HEK293T (cell line): ENCODE data around the gene OGFOD2.

Experiments used
- BHLHE40 ChIP-seq: fragments of 450-650 bp; IDR thresholded peaks from 2 replicates; pipeline ENCODE4 v1.6.1; 2016; ENCODE audit warnings: mild to moderate bottlenecking, moderate library complexity, borderline replicate concordance
- FOXA1 ChIP-seq: fragments of 450-650 bp; IDR thresholded peaks from 2 replicates; pipeline ENCODE4 v1.6.1; 2016; ENCODE audit warnings: mild to moderate bottlenecking
- FOXM1 ChIP-seq: fragments of 450-650 bp; IDR thresholded peaks from 2 replicates; pipeline ENCODE4 v1.6.1; 2017; ENCODE audit warnings: mild to moderate bottlenecking, borderline replicate concordance
- HDGF ChIP-seq: fragments of 450-650 bp; IDR thresholded peaks from 2 replicates; pipeline ENCODE4 v1.6.1; 2017; ENCODE audit warnings: antibody characterized with exemption, borderline replicate concordance
- L3MBTL2 ChIP-seq: fragments of 450-650 bp; conservative IDR thresholded peaks from 2 replicates; pipeline ENCODE4 v1.6.1; 2016; ENCODE audit warnings: mild to moderate bottlenecking
- SUZ12 ChIP-seq: fragments of 450-650 bp; IDR thresholded peaks from 2 replicates; pipeline ENCODE4 v1.6.1; 2016; ENCODE audit warnings: mild to moderate bottlenecking

- no peak for TF ChIP-seq FOXA1
- no peak for TF ChIP-seq HDGF
- no peak for TF ChIP-seq L3MBTL2
- TF ChIP-seq SUZ12: no peak
- no peak for TF ChIP-seq FOXM1
- no peak for TF ChIP-seq BHLHE40
Measured at GRCh38 chr12:122961531-122962329, 13.3 kb upstream of the OGFOD2 start.
